GM23248 (cell line): ENCODE data around the gene CREM.

Source experiments
- EZH2 ChIP-seq: fragments of 200-600 bp; sonication (generic); IDR thresholded peaks from 2 replicates; pipeline ENCODE4 v1.6.1; 2018; ENCODE audit warnings: antibody characterized with exemption, mild to moderate bottlenecking; ENCODE audit not compliant: insufficient read depth, poor library complexity, severe bottlenecking
- EZH2phosphoT487 ChIP-seq: fragments of 200-600 bp; sonication (generic); IDR thresholded peaks from 2 replicates; pipeline ENCODE4 v1.6.1; 2018; ENCODE audit warnings: antibody characterized with exemption, moderate library complexity, mild to moderate bottlenecking, low read depth; ENCODE audit not compliant: insufficient read depth

DNA sequence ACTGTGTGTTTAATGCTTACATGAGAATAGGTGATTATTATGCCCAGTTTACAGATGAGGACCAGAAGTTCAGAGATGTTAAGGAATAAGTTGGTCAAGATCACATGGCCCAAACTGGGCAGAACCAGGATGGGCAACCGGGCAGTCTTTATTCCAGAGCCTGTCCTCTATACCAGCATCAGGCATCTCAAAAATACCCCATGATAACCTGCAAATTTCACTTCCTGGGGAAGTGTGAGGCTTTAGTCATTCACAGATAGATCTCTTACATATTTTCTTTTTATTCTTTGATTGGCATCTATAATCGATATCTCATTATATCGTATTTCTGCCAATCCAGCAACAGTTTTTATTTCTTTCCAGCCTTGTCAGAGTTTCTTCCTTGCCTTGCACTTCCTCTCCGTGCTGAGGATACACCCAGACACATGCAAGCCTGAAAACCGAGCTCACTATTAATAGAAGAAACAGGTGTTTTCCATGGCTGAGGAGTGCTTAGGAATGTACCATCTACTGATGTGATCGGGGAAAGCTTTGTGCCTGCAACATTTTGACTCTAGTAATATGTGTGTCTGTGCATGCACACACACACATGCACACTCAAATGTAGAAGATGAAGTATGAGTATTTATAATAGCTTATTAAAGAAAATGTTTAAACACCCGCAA is 82.4 kb downstream of the CREM start:
- TF ChIP-seq EZH2phosphoT487, result no peak
- TF ChIP-seq EZH2, result no peak
